AG08395 (cell line): Measurements from ENCODE around the gene RNU1-3.

Experiments
- DNase-seq: peaks from one replicate; pipeline ENCODE4 v3.0.0; 2012; ENCODE audit warnings: mixed read lengths, low spot score

RNU1-3 gene

DNA sequence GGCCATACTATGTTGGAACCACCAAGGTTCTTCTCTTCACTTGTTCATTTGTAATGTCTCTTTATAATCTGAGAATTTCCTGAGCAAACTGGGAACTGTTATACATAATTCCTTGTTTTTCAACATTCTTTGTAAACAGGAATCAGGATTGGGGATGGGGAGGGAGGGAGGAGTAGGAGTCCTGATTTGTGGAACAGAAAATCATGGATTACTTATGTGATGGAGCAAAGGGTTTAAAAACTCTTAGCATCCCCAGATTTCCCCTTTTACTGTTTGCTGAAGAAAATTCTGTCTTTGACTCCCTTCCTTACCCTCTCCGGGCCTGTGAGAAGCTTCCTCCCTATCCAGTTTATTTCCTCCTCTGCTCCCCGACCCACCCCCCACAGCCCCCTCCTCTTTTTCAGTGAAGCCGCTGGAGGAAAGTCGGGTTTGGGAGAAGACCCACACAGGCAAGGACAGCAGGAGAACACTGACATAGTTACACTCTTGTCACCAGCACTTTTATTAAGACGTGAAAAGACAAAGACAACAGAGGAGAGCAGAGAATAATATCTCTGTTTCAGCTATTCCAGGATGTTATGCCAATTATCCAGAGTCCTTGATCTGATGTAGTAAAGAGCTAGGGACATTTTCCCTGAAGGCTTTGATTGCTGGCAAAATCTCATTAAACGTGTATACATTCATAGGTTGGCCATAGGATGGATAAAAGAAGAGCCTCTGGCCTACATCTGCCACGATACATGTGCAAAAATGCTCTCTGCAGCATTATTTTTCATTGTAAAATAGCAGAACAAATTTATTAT lies 48.8 kb downstream of the RNU1-3 start:
- no peak for DNase-seq

DNA sequence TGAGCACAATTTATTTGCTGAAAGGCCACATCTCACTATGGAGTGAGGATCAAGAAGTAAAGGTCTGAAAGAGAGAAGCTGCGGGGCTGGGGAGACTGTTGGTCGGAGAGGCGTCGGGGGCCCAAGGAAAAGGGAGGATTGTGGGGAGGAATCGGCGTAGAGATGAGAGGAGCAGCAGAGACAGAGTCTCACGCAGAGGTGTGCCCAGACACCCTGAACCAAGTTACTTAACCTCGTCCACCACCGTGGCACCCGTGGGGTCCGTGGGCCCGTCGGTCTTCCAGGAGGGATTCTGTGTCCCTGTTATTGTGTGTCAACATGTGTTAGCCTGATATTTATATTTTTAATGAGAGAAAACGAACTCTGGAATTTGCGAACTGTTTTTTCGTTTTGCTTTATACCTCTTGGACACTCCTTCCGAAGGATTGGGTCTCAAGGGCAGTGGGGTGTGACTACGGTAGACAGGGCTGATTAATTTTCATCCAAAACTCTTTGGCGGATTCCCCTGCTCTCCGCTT lies 49.6 kb downstream of the RNU1-3 start:
- DNase-seq = no peak
